Transverse colon (tissue), 4 donors: Measurements from ENCODE around the gene PPP1R2B.

Source experiments
- CTCF ChIP-seq, 5 experiments: fragments of 200-600 bp in 3 of 5; fragments of 450-650 bp in 2 of 5; sonication (generic) in 3 of 5; IDR thresholded peaks; 1 replicate in 2 of 5; 2 replicates in 3 of 5; pipeline ENCODE4 v1.5.1; 2016 to 2017; ENCODE audit warnings: antibody characterized with exemption in 5 of 5, inconsistent platforms in 3 of 5, mild to moderate bottlenecking in 2 of 5, moderate library complexity in 1 of 5
- POLR2AphosphoS5 ChIP-seq, 3 donors: sonication (generic); formaldehyde crosslinking; IDR thresholded peaks; one replicate each; pipeline ENCODE4 v1.6.1; 2016; ENCODE audit warnings: antibody characterized with exemption in 3 of 3

GRCh38 chr5:156879665-156880285, 29.7 kb downstream of the PPP1R2B start:
- no peak for TF ChIP-seq POLR2AphosphoS5 (IDR thresholded peaks at IDR 0.05)
- no peak for TF ChIP-seq CTCF (IDR thresholded peaks at IDR 0.05)
